CD4-positive, alpha-beta T cell treated with Interleukin-6 for 4 hours (primary cell): ENCODE data around the gene FXYD5.
A peak's percentile ranks its signal among the peaks of the same experiment; 100 is the strongest.

Experiments used
- DNase-seq: peaks from one replicate; pipeline ENCODE4 v3.0.0-alpha.2; 2020; ENCODE audit warnings: mixed read lengths

FXYD5 gene

DNA sequence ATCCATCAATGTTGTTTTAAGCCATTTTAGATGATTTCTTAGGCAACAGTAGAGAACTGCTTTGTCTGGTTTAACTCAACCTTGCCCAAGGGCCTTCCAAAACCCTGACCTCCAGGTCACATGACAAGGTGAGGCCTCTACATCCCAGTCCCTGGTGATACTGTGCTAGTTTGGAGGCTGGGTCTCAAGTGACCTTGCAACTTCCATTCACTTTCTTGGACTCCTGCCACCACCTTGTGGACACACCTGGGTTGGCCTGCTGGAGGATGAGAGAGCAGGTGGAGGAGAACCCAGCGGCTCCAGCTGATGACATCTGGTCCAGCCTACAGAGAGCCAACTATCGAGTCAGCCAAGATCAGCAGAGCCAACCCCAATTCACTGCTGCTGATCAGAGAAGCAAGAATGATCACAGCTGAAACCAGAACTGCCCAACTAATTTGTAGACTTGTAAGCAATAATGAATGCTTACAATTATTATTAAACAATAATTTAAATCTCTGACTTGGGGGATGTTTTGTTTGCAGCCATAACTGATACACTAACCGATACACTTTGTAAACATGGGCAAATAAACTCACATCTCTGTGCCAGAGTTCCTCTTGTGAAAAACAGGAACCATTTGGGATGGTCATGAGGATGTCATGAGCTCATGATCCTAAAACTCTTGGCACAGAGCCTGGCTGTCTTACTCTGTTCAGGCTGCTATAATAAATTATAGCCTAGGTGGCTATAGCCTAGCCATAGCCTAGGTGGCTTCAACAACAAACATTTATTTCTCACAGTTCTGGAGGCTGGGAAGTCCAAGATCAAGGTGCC is 62.5 kb downstream of the FXYD5 start:
- peak; percentile 69 for DNase-seq

DNA sequence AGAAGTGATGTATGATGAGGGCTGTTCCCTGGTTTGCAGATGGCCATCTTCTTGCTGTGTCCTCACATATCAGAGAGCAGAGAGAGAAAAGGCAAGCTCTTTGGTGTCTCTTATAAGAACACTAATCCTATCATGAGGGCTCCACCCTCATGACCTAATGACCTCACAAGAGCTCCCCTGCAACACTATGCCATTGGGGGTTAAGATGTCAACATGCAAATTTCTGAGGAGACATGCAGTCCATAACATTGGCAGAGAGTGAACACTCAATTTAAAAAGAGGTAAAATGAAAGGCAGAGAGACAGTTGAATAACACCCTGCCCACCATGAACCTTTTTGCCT is 63.1 kb downstream of the FXYD5 start:
- no peak for DNase-seq

DNA sequence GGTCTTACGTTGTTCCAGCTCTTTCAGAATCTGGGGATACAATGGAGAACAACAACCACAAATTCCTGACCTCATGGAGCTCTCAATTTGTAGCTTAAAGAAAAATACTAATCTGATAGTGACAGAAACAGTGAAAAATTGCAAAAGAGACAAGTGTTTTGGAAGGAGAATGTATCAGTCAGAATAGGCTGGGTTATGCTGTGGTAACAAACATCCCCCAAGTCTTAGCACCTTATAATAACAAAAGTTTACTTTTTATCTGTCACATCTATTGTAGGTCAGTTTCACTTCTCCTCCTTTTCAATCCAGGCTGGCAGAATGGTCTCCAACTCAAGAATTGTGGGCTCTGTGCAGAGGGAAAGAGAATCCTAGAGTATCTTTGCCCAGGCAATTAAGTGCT is 64.5 kb downstream of the FXYD5 start:
- DNase-seq, result no peak
